Right hindlimb (tissue), 1 donor: ENCODE data around the gene PDCD1LG2.
"Not testable (repeated sequence)": the region's sequence is repeated elsewhere in the genome, so short reads cannot be mapped to it uniquely, and the experiment has no call there.

Experiments used
- DNase-seq: peaks from one replicate; pipeline ENCODE4 v3.0.0-alpha.2; 2018

The PDCD1LG2 gene

DNA sequence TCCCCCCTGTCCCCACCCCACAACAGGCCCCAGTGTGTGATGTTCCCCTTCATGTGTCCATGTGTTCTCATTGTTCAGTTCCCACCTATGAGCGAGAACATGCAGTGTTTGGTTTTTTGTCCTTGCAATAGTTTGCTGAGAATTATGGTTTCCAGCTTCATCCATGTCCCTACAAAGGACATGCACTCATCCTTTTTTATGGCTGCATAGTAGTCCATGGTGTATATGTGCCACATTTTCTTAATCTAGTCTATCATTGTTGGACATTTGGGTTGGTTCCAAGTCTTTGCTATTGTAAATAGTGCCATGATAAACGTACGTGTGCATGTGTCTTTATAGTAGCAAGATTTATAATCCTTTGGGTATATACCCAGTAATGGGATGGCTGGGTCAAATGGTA is 15.6 kb upstream of the PDCD1LG2 start:
- DNase-seq: not testable (repeated sequence)

- DNase-seq: no peak
Observed at GRCh38 chr9:5499157-5499556, 11.2 kb upstream of the PDCD1LG2 start.

- no peak for DNase-seq
Observed at GRCh38 chr9:5499889-5500398, 10.4 kb upstream of the PDCD1LG2 start.

DNA sequence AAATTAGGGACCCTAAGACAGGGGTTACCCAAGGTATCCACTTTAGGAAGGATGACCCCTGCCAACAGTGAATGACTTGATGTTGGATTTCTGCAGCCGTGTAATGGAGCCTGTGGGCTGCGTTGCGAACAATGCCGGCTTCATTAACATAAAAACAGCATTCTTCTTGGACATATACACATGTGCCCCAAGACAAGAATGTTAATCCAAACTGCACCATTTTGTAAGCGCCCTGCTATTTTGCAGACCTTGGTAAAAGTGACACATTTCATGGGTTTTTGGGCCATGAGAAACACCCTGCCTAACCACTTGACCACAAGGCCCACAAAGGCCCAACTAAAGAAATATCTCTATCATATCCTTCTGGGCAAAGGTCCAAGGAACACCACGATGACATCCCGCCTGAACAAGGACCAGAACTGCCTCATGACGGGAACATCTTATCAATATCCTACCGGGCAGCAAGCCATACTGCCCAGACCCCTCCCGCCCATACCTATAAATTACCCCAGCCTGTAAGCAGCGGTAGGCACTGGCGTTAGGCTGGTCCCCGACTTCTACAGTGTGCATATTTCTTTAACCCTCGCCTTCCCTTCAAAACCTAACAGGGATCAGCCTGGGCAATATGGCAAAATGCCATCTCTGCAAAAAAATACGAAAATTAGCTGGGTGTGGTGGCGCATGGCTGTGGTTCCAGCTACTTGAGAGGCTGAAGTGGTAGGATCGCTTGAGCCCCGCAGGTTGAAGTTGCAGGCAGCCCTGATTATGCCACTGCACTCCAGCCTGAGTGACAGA is 9.7 kb upstream of the PDCD1LG2 start:
- no peak for DNase-seq

DNA sequence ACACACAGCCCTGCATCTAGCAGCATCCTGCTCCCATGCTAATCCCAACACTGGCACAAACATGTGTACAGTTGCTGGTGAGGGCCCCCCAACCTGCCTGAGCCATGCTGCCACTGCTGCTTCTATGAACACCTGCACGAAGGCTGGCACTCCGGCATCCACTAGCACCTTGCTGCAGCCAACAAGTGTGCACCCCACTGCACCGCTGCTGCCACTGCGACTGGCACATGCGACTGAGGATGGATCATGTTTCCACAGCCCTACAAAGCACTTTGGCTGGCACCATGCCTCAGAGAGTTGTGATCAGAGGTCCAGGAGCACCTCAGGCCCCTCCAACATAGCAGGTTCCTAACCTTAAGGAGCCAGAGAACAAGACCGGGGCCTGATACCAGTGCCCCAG is 7.8 kb upstream of the PDCD1LG2 start:
- no peak for DNase-seq

- no peak for DNase-seq
Observed at GRCh38 chr9:5509573-5509972, 758 bp upstream of the PDCD1LG2 start.

- no peak for DNase-seq
Observed at GRCh38 chr9:5510989-5511388, 658 bp downstream of the PDCD1LG2 start.

- DNase-seq: no peak
Observed at GRCh38 chr9:5511476-5511875, 1.1 kb downstream of the PDCD1LG2 start.

DNA sequence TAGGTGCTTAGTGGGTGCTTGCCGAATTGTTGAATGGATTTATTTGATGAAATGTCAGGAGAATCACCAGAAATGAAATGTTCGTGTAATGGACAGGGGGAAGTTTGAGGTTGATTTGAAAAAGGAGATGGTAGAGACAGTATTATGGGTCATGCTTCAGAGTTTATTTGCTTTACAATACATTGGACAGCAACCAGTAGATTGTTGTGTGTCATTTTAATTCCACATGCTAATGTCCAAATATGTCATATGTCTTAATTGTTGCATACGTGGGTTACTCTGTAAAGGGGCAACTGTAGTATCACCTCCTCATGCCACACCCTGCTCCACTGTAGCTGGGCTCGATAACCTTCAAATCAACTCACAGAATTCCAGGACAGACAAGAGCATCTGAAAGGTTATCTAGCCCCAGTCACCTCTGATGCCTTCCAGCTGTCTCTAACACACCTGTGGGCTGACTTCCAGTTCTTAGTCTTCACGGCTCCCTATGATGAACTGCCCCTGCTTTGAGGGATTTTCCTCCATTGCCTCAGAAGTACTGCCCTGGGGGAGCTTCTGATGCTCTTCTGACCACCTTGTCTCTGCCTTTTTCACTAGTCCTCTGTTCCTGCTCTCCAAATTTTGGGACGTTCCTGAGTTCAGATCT is 1.7 kb downstream of the PDCD1LG2 start:
- DNase-seq: no peak

- no peak for DNase-seq
Observed at GRCh38 chr9:5512658-5513452, 2.5 kb downstream of the PDCD1LG2 start.

- no peak for DNase-seq
Observed at GRCh38 chr9:5513966-5514616, 3.8 kb downstream of the PDCD1LG2 start.

DNA sequence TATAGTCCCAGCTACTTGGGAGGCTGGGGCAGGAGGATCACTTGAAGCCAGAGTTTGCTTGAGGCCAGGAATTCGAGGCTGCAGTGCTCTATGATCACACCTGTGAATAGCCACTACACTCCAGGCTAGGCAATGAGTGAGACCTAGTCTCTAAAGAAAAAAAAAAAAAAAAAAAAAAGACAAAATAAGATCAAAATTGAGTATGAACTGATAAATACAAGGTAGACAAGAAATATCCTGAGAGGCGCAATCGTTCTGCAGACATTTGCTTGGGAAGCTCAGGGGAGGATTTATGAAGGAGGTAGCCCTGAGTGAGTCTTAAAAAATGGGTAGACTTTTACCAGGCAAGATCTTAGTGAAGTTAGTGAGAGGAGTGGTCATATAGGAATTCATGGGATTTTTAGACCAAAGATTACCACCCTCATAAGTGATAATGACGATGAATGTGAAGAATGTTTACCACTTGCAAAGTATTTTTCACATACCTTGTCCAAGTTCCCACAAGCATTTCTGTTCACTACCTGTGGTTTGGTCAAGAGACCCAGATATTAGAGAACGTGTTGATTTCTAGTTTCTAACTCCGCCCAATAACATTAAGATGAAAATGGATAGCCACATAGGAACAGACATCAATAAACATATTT is 4.4 kb downstream of the PDCD1LG2 start:
- DNase-seq: no peak

- no peak for DNase-seq
Observed at GRCh38 chr9:5515261-5515650, 4.9 kb downstream of the PDCD1LG2 start.

- DNase-seq: no peak
Observed at GRCh38 chr9:5516453-5517220, 6.3 kb downstream of the PDCD1LG2 start.

DNA sequence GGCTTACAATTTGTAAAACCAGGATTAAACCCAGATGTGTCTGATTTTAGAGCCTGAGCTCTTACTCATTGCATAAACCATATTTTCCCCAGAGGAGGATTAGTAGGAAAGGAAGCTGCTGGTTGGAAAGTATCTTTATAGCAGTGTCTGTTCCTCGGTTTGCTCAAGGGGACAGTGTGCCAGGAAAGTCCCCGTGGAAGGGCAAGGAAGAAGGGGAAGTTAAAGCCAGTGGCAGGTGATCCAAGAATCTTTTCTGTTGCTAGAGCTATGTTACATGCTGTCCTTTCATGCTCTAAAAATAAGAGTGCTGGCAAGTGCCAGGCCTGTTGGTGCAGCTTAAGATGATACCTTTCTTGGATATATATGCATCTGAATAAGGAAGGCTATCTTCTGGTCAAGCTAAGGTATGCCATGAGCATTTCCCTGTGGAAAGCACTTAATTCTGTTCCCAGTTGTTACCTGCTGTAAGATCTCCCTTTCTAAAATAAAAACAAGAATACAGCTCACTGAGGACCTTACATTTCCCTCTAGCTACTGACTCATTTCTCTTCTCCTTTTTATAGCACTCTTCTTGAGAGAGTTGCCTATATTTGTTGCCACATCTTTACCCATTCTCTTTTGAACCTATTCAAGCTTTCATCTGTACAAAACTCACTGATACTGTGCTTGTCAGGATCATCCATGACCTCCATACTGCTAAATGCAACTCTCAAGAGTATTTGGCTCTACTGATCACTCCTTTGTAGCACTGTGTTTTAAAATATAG is 8.0 kb downstream of the PDCD1LG2 start:
- no peak for DNase-seq

DNA sequence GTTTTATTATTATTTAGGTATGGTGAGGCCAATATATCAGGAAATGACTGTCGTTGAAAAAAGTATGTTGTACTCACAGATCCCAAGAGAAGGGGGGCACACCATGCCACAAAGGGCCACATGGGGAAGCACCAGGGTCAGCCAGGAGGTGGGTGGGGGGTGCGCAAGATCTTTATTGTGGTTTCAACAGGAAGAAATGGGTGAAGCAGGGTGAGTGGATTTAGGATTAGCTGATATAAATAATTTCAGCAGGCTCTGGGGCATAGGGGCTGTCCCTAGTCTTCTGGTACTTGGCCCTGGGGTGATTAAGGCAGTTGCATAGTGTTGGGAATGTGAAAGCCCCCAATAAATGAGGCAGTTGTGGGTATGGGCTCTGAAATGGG is 8.6 kb downstream of the PDCD1LG2 start:
- no peak for DNase-seq

GRCh38 chr9:5524090-5524489 is 13.8 kb downstream of the PDCD1LG2 start:
- DNase-seq: no peak

DNA sequence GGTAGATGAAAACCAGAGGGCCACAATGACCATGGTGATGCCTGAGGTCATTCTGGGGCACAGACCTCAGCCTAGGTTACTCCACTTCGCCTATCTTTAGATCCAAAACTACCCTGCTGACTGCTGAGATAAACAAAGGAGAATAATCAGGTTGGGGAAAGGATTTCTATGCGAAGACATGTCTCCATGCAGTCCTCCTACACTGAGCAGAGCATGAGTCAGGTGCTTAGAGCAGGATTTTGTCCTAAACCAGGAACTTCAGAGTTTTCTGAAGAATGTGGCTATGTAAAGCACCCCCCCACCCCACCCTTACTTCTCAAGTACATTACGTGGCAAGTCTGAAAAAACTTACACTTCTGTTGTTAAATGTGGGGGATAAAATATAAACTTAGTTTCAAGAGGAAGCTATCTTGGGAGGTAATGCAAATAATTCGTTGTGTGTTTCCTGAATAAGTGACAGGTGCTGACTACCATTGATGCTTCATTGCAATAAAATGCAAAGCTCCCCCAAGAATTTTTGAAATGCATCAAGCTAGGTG is 19.4 kb downstream of the PDCD1LG2 start:
- no peak for DNase-seq

- DNase-seq: no peak
Observed at GRCh38 chr9:5531101-5531882, 21.0 kb downstream of the PDCD1LG2 start.

GRCh38 chr9:5532306-5532705 is 22.0 kb downstream of the PDCD1LG2 start:
- DNase-seq: no peak
